Caki2 (cell line): Measurements from ENCODE around the gene FOXO3. TPM values are rescaled to one million over a fixed set of nuclear protein-coding genes. Genes with fewer than 3 reads are reported as not detected.
"Not testable (repeated sequence)": the region's sequence is repeated elsewhere in the genome, so short reads cannot be mapped to it uniquely, and the experiment has no call there.

Source experiments
- DNase-seq: peaks from one replicate; pipeline ENCODE4 v3.0.0-alpha.2; 2015; ENCODE audit warnings: low read depth
- in situ Hi-C: cut with HindIII; loops from 2 replicates; pipeline ENCODE4 v1.10.0; 2016; ENCODE audit warnings: low sequenced_read_pairs, low pct_unique_long_range_greater_than_20kb, mixed read lengths
- total RNA-seq: library from RNA; depleted of rRNA; stranded (reverse); fragments of >200 nt; shearing (Covaris generic); gene quantifications from 2 replicates; pipeline ENCODE4 v1.2.3, GENCODE V29; 2014; ENCODE audit warnings: low replicate concordance

FOXO3 gene
- total RNA-seq, 1 experiment from 2014 or later = 10.0 TPM

- no peak for DNase-seq
- in situ Hi-C loops = no loop called here
Measured at GRCh38 chr6:108638993-108639392, 78.3 kb downstream of the FOXO3 start.

GRCh38 chr6:108640104-108640503, 79.4 kb downstream of the FOXO3 start:
- in situ Hi-C loops = no loop called here
- no peak for DNase-seq

GRCh38 chr6:108643184-108643583, 82.5 kb downstream of the FOXO3 start:
- in situ Hi-C loops = no loop called here
- no peak for DNase-seq

- no peak for DNase-seq
- in situ Hi-C loops = no loop called here
Measured at GRCh38 chr6:108644252-108644651, 83.5 kb downstream of the FOXO3 start.

GRCh38 chr6:108648191-108648590, 87.5 kb downstream of the FOXO3 start:
- in situ Hi-C loops = no loop called here
- DNase-seq = no peak

GRCh38 chr6:108650325-108650724, 89.6 kb downstream of the FOXO3 start:
- DNase-seq = no peak
- in situ Hi-C loops = no loop called here

- in situ Hi-C loops = no loop called here
Measured at GRCh38 chr6:108650781-108651180, 90.1 kb downstream of the FOXO3 start.

GRCh38 chr6:108651340-108652227, 90.9 kb downstream of the FOXO3 start:
- in situ Hi-C loops = no loop called here
- no peak for DNase-seq

More at GRCh38 chr6:108650781-108651180, 90.1 kb downstream of the FOXO3 start:
- DNase-seq = no peak

GRCh38 chr6:108652375-108652774, 91.7 kb downstream of the FOXO3 start:
- in situ Hi-C loops = no loop called here
- DNase-seq = no peak

GRCh38 chr6:108653949-108654348, 93.2 kb downstream of the FOXO3 start:
- in situ Hi-C loops = no loop called here
- no peak for DNase-seq

GRCh38 chr6:108654465-108655106, 93.9 kb downstream of the FOXO3 start:
- in situ Hi-C loops = no loop called here
- no peak for DNase-seq

GRCh38 chr6:108655806-108656651, 95.3 kb downstream of the FOXO3 start:
- in situ Hi-C loops = no loop called here
- no peak for DNase-seq

GRCh38 chr6:108656836-108657235, 96.1 kb downstream of the FOXO3 start:
- DNase-seq = no peak
- in situ Hi-C loops = no loop called here

- in situ Hi-C loops = no loop called here
- no peak for DNase-seq
Measured at GRCh38 chr6:108658174-108658573, 97.5 kb downstream of the FOXO3 start.

- in situ Hi-C loops, DNase-seq: not testable (repeated sequence)
Measured at GRCh38 chr6:108658785-108659184, 98.1 kb downstream of the FOXO3 start.

- in situ Hi-C loops = no loop called here
- no peak for DNase-seq
Measured at GRCh38 chr6:108660251-108660650, 99.5 kb downstream of the FOXO3 start.

GRCh38 chr6:108661430-108661829, 100.7 kb downstream of the FOXO3 start:
- in situ Hi-C loops = no loop called here
- no peak for DNase-seq

- no peak for DNase-seq
- in situ Hi-C loops = no loop called here
Measured at GRCh38 chr6:108661982-108662381, 101.3 kb downstream of the FOXO3 start.

GRCh38 chr6:108662702-108663101, 102.0 kb downstream of the FOXO3 start:
- no peak for DNase-seq
- in situ Hi-C loops = no loop called here
